Activated CD4-positive, alpha-beta memory T cell treated with anti-CD3 and anti-CD28 coated beads, Interleukin-2, amount 10 ng/mL, durations not matched to agents 7 days and 5 days (primary cell): ENCODE measurements around the gene CALML3. TPM values are rescaled to one million over a fixed set of nuclear protein-coding genes. Genes with fewer than 3 reads are reported as not detected.
"Not testable (repeated sequence)": the region's sequence is repeated elsewhere in the genome, so short reads cannot be mapped to it uniquely, and the experiment has no call there.

ENCODE experiments used
- CTCF ChIA-PET: fragments of 350-600 bp; sonication (Branson Sonifier 250); formaldehyde crosslinking; loops from one replicate; lab custom pipeline; 2021; ENCODE audit warnings: antibody characterized with exemption, inconsistent platforms; lab: Charles Lee
- POLR2A ChIA-PET: fragments of 350-600 bp; sonication (Branson Sonifier 250); formaldehyde crosslinking; loops from one replicate; lab custom pipeline; 2021; ENCODE audit warnings: antibody characterized with exemption; lab: Charles Lee
- DNase-seq: peaks from one replicate; pipeline ENCODE4 v3.0.0-alpha.2; 2020
- H3K27ac Mint-ChIP-seq: one replicate; pipeline ENCODE4 v1.8.0; 2021; ENCODE audit warnings: mild to moderate bottlenecking, mixed read lengths
- H3K27me3 Mint-ChIP-seq: one replicate; pipeline ENCODE4 v1.8.0; 2021; ENCODE audit warnings: mixed read lengths
- H3K36me3 Mint-ChIP-seq: one replicate; pipeline ENCODE4 v1.8.0; 2021; ENCODE audit warnings: low read depth, mixed read lengths
- H3K4me1 Mint-ChIP-seq: one replicate; pipeline ENCODE4 v1.8.0; 2021; ENCODE audit warnings: mixed read lengths
- H3K4me3 Mint-ChIP-seq: one replicate; pipeline ENCODE4 v1.8.0; 2021; ENCODE audit warnings: mild to moderate bottlenecking, mixed read lengths
- H3K9me3 Mint-ChIP-seq: one replicate; pipeline ENCODE4 v1.8.0; 2021; ENCODE audit warnings: mixed read lengths
- total RNA-seq, 2 experiments: library from RNA; stranded (reverse); gene quantifications; one replicate each; pipeline ENCODE4 v1.2.3, GENCODE V29; 2021

Gene CALML3
- total RNA-seq, result not detected

DNA sequence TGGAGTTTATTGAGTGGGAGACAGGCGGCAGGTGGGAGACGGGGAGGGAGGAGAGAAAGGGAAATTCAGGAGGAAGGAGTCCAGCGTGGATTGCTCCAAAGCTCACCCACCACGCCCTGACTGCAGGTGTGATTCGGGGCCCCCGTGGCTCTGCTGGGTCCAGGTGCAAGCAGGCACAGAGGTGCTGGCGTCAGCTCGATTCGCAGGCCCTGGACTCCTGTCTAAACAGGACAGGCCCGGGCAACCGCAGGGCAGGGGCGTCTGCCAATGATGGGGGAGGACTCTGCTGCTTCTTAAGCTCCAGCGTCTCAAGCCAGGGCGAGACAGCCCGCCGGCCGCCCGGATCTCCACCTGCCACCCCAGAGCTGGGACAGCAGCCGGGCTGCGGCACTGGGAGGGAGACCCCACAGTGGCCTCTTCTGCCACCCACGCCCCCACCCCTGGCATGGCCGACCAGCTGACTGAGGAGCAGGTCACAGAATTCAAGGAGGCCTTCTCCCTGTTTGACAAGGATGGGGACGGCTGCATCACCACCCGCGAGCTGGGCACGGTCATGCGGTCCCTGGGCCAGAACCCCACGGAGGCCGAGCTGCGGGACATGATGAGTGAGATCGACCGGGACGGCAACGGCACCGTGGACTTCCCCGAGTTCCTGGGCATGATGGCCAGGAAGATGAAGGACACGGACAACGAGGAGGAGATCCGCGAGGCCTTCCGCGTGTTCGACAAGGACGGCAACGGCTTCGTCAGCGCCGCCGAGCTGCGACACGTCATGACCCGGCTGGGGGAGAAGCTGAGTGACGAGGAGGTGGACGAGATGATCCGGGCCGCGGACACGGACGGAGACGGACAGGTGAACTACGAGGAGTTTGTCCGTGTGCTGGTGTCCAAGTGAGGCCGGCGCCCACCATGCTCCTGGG, at the start of gene CALML3:
Gene CALML3 (plus strand): TSS at position 321 of the 920 bp plus-strand sequence. CDS start 125 bp downstream, at position 446.
- ChIA-PET POLR2A (no interaction called here), CTCF (no interaction called here)
- no peaks in the 10 kb centered on the region for H3K4me1 Mint-ChIP-seq

DNA sequence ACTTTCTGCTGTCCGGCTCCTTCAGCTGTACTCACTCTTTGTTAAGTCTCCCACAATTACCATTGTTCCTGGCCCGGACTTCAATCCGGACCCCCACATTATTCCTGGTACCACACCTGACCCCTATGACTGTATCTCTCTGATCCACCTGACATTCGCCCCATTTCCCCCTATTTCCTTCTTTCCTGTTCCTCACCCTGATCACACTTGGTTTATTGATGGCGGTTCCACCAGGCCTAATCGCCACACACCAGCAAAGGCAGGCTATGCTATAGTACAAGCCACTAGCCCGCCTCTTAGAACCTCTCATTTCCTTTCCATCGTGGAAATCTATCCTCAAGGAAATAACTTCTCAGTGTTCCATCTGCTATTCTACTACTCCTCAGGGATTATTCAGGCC, 49.7 kb upstream of the CALML3 start:
- H3K4me1 Mint-ChIP-seq, POLR2A ChIA-PET, H3K9me3 Mint-ChIP-seq, H3K4me3 Mint-ChIP-seq, H3K27me3 Mint-ChIP-seq, H3K27ac Mint-ChIP-seq, H3K36me3 Mint-ChIP-seq, DNase-seq: not testable (repeated sequence)
- CTCF ChIA-PET, result interaction anchor here (1.1 kb wide), 1 partner anchor 33 kb away, joined by 3 read pairs; no protein-coding TSS in a partner anchor

More for the DNA sequence above, at the start of gene CALML3:
- H3K27ac Mint-ChIP-seq, result no peak within 1 kb of the TSS
- no peak within 1 kb of the TSS for H3K4me3 Mint-ChIP-seq
- no peak for DNase-seq
- H3K27me3 Mint-ChIP-seq, result peaks cover 6% of the 10 kb centered on the region
- H3K36me3 Mint-ChIP-seq, result no peaks in the 10 kb centered on the region
- H3K9me3 Mint-ChIP-seq, result no peaks in the 10 kb centered on the region

DNA sequence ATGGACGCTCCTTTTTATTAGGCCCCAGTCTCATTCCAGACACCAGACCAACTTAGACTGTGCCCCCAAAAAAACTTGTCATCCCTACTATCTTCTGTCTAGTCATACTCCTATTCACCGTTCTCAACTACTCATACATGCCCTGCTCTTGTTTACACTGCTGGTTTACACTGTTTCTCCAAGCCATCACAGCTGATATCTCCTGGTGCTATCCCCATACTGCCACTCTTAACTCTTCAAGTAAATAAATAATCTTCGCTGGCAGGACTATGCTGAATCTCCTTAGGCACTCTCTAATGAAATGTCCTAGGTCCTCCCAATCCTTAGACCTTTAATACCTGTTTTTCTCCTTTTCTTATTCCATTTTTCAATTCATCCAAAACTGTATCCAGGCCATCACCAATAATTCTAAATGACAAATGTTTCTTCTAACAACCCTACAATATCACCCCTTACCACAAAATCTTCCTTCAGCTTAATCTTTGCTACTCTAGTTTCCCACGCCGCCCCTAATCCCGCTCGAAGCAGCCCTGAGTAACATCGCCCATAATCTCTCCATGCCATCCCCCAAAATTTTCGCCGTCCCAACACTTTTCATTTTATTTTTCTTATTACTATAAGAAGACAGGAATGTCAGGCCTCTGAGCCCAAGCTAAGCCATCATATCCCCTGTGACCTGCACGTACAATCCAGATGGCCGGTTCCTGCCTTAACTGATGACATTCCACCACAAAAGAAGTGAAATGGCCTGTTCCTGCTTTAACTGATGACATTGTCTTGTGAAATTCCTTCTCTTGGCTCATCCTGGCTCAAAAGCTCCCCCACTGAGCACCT, 48.6 kb upstream of the CALML3 start:
- H3K27me3 Mint-ChIP-seq, H3K4me3 Mint-ChIP-seq, H3K4me1 Mint-ChIP-seq, DNase-seq, H3K9me3 Mint-ChIP-seq, H3K27ac Mint-ChIP-seq, H3K36me3 Mint-ChIP-seq, POLR2A ChIA-PET: not testable (repeated sequence)
- CTCF ChIA-PET, result interaction anchor here (1.1 kb wide), 1 partner anchor 34 kb away, joined by 3 read pairs; no protein-coding TSS in a partner anchor

DNA sequence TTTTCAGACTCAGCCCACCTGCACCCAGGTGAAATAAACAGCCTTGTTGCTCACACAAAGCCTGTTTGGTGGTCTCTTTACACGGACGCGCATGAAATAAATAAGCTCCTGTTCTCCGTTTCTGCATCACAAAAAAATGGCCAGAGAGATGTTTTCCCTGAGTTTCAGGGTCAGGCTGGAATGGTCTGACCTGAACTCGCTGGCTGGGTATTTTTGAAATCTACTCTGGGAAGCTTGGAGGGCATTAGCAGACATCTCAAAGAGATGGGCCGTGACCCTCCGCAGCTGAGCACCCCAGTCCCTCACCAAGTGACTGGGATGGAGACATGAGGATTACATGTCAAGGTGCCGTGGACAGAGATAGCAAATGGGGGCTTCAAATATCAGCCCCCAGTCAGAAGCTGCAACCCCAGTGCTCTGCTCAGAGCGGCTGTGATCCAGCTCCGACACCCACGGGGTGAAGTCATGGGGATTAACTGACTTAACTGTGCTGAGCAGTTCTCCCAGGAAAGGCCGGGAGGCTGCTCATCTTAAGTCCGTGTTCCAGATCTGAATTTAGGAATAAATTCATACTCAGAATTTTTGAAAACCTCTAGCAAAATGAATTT, 47.7 kb upstream of the CALML3 start:
- H3K36me3 Mint-ChIP-seq, result no peaks in the 10 kb centered on the region
- H3K27ac Mint-ChIP-seq, result no peak overlapping the region
- no peaks in the 10 kb centered on the region for H3K4me1 Mint-ChIP-seq
- H3K27me3 Mint-ChIP-seq, result peaks cover 3% of the 10 kb centered on the region
- DNase-seq, result no peak
- ChIA-PET CTCF (no interaction called here), POLR2A (no interaction called here)
- H3K4me3 Mint-ChIP-seq, result no peak overlapping the region
- H3K9me3 Mint-ChIP-seq, result no peaks in the 10 kb centered on the region

DNA sequence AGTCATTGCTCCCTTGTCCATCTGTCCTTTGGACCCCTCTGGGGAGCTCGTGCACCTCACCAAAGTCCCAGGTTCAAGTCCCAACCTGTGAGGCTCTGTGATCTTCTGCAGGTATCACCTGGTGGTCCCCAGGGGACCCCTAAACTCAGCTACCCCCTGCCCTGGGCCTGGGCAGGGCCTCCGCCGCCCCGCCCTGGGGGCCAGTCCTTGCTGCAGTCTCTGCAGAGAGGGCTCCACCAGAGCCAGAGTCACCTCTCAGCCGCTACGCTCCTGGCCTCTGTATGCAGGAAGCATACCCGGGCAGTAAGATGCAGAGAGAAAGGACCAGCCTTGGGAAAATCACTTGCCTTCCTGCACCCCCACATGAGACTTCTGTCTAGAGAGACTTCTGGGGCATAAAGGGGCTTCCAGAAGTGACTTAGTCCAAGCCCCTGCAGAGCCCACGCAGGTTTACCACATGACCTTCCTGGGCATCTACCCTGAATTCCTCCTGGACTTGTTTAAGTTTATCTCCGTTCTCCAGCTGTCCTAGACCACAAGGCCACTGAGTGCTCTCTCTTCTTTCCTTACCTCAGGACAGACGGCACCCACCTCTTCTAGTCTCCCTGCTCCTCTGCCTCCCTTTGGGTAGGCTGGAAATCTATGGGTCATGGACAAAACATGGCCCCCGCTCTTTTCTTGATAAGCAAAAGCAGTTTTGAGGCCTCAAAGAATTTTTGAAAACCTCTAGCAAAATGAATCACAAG, 46.6 kb upstream of the CALML3 start:
- Mint-ChIP-seq H3K27ac (no peak overlapping the region), H3K9me3 (no peaks in the 10 kb centered on the region)
- POLR2A ChIA-PET, result no interaction called here

GRCh38 chr10:5478694-5479305, 46.0 kb upstream of the CALML3 start:
- no peaks in the 10 kb centered on the region for H3K9me3 Mint-ChIP-seq
- ChIA-PET POLR2A (no interaction called here), CTCF (no interaction called here)
- no peak overlapping the region for H3K27ac Mint-ChIP-seq
- no peak for DNase-seq
- H3K27me3 Mint-ChIP-seq, result peaks cover 3% of the 10 kb centered on the region
- no peaks in the 10 kb centered on the region for H3K36me3 Mint-ChIP-seq
- H3K4me3 Mint-ChIP-seq, result no peak overlapping the region
- no peaks in the 10 kb centered on the region for H3K4me1 Mint-ChIP-seq

More for the DNA sequence above, 46.6 kb upstream of the CALML3 start:
- Mint-ChIP-seq H3K36me3 (no peaks in the 10 kb centered on the region), H3K4me3 (no peak overlapping the region), H3K4me1 (no peaks in the 10 kb centered on the region), H3K27me3 (peaks cover 3% of the 10 kb centered on the region)
- CTCF ChIA-PET, result no interaction called here
- no peak for DNase-seq

DNA sequence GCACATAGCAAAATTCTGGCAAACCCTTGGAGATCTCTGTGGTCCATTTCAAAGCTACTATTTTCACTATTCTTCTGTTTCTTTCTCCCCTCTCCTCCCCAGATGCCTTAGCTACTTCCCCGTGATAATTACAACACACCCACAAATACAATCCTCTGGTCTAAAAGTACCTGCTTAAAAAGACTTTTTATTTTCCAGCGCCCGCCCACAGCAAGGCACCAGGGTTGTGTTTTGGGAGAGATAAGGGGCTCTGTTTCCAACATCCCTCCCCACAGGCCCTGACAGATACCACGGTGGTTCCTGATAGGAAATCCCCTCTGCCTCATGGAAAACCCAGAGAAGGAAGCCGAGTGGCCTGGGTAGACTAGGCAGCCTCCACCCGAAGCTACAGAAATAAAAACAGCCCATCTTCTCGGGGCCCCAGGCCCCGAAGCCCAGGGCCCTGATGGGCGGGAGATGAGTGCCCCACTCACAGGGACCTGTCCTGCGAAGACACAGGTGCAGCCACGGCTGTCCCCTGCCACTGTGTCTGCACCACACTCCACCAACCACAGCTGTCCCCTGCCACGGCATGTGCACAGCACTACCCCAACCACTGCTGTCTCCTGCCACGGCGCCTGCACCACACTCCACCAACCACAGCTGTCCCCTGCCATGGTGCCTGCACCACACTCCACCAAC, 45.1 kb upstream of the CALML3 start:
- POLR2A ChIA-PET, result no interaction called here
- Mint-ChIP-seq H3K27ac (no peak overlapping the region), H3K36me3 (no peaks in the 10 kb centered on the region), H3K27me3 (peaks cover 3% of the 10 kb centered on the region), H3K9me3 (no peaks in the 10 kb centered on the region), H3K4me1 (no peaks in the 10 kb centered on the region), H3K4me3 (no peak overlapping the region)
- CTCF ChIA-PET, result no interaction called here
- no peak for DNase-seq

DNA sequence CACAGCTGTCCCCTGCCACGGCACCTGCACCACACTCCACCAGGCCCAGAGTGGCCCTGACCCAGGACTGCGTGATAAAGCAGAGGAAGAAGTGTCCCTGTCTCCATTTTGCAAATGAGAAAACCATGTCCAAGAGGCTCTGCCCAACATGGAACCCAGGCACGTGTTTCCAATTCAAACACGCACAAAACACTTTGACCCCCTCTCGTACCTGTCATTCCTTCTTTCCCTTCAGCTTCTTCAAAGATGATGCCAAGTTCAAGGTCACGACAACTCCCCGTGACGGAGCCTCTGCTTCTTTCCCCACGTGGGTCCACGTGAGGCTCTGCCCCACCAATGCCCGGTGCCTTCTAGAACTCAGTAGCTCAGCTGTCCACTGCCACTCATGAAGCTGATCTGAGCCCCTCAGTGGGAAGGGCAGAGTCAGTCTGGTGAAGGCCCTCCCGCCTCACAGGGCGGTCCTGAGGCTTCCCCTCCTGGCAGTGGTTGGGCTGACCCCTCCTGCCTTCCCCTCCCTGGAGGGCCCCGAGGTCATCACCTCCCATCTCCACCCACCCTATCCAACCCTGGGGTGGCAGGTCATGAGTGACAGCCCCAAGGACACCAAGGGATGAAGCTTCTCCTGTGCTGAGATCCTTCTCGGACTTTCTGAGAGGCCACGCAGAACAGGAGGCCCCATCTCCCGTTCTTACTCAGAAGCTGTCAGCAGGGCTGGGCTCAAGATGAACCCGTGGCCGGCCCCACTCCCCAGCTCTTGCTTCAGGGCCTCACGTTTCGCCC, 44.4 kb upstream of the CALML3 start:
- no peaks in the 10 kb centered on the region for H3K4me1 Mint-ChIP-seq
- no peak for DNase-seq
- H3K27me3 Mint-ChIP-seq, result peaks cover 3% of the 10 kb centered on the region
- H3K36me3 Mint-ChIP-seq, result no peaks in the 10 kb centered on the region
- ChIA-PET POLR2A (no interaction called here), CTCF (no interaction called here)
- no peak overlapping the region for H3K27ac Mint-ChIP-seq
- H3K4me3 Mint-ChIP-seq, result no peak overlapping the region
- no peaks in the 10 kb centered on the region for H3K9me3 Mint-ChIP-seq

DNA sequence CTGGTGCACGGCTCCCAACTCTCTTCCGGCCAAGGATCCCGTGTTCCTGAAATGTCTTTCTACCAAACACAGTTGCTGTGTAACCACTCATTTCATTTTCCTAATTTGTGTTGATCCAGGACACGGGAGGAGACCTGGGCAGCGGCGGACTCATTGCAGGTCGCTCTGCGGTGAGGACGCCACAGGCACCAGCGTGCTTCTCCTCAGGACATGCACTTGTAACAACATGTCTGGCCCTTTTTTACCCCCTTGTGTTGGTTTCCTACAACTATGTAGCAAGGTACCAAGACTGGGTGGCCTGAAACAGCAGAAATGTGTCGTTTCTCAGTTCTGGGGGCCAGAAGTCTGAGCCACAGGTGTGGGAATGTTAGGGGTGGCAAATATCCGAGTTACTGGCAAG, 43.6 kb upstream of the CALML3 start:
- Mint-ChIP-seq H3K4me3 (no peak overlapping the region), H3K27me3 (peaks cover 3% of the 10 kb centered on the region), H3K36me3 (no peaks in the 10 kb centered on the region), H3K4me1 (no peaks in the 10 kb centered on the region), H3K9me3 (no peaks in the 10 kb centered on the region), H3K27ac (no peak overlapping the region)
- DNase-seq, result no peak
- CTCF ChIA-PET, result no interaction called here
- POLR2A ChIA-PET, result no interaction called here

DNA sequence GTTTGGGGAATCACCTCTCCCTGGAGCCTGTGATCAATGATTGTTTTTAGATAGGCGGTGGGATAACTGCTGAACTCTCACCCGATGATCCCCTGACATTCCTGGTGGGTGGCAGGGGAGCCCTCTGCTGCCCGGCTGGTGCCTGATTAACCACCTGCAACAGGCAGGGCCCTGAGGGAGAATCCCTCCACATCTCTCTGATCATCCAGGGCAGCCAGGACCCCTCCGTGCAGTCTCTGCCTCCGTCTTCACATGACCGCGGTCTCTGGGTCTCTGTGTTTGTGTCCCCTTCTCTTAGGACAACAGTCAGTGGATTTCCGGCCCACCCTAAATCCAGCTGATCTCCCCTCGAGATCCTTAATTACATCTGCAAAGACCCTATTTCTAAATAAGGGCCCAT, 42.7 kb upstream of the CALML3 start:
- H3K9me3 Mint-ChIP-seq, result no peaks in the 10 kb centered on the region
- no peaks in the 10 kb centered on the region for H3K36me3 Mint-ChIP-seq
- H3K4me3 Mint-ChIP-seq, result no peak overlapping the region
- no peak for DNase-seq
- H3K27me3 Mint-ChIP-seq, result peaks cover 4% of the 10 kb centered on the region
- ChIA-PET CTCF (no interaction called here), POLR2A (no interaction called here)
- H3K4me1 Mint-ChIP-seq, result no peaks in the 10 kb centered on the region
- H3K27ac Mint-ChIP-seq, result no peak overlapping the region

DNA sequence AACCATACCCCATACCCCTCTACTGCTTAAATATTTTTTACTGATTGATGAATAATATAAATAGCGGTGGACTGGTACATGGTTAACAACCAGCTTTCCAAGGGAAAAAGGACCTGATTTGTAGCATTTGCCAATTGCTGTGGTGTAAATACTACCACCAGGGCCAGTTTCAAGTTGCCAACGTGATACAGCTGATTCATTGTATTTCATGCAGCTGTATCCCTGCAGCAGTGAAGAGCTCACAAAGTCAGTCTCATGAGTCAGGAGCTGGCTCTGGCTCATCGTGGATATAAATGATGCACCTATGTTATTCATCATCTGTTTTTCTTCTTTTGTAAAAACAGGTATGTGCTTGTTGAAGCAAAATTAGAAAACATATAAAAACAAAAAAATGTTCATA, 40.6 kb upstream of the CALML3 start:
- H3K36me3 Mint-ChIP-seq, result no peaks in the 10 kb centered on the region
- DNase-seq, result no peak
- ChIA-PET POLR2A (no interaction called here), CTCF (no interaction called here)
- H3K27ac Mint-ChIP-seq, result no peak overlapping the region
- H3K4me3 Mint-ChIP-seq, result no peak overlapping the region
- H3K9me3 Mint-ChIP-seq, result no peaks in the 10 kb centered on the region
- peaks cover 2% of the 10 kb centered on the region for H3K27me3 Mint-ChIP-seq
- no peaks in the 10 kb centered on the region for H3K4me1 Mint-ChIP-seq
